VCaP (cell line): Measurements from ENCODE around the gene ANKRD11.

ENCODE experiments used
- H3K27ac ChIP-seq: fragments of 450-650 bp; 2 replicates; pipeline ENCODE4 v1.5.1; 2017
- TF ChIP-seq, protein P1 (sequence below): fragments of 450-650 bp; conservative IDR thresholded peaks from 2 replicates; pipeline ENCODE4 v1.5.1; 2017; ENCODE audit warnings: mild to moderate bottlenecking, moderate library complexity

The ANKRD11 gene

DNA sequence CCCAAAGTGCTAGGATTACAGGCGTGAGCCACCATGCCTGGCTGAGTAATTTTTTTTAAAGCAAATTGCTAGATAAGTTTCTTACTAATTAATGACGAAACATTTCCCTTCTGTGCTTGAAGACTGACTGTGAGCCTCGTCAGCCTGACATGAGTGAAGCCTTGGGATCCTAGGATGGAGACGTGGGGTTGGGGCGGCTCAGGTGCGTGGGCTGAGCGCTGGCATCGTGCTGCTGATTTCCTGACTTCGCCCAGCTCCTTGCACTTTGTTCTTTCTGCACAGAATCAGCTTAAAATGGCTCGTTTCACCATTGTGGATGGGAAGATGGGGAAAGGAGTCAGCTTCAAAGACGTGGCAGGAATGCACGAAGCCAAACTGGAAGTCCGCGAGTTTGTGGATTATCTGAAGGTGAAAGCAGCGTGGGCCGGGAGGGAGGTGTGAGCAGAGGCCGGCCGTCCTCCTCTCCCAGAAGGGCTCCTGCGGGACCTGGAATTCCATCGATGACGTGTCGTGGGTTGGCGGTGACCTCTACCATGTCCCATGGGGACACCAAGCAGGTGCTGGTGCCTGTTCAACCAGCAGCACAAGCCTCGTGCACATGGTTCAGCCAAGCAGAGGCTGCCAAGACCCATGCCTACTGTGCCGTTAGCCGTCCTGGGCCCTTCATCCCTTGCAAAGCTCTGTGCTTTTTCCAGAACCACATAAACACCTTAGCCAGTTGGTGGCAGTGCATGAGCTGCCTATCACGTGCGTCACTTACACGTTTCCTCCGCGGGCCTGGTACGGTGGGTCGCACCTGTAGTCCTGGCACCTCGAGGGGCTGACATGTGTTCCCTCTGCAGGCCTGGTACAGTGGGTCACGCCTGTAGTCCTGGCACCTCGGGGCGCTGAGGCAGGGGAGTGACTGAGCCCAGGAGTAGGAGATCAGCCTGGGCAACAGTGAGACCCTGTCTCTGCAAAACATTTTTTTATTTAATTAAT lies 40.3 kb upstream of the ANKRD11 start:
- no peak overlapping the region for H3K27ac ChIP-seq

DNA sequence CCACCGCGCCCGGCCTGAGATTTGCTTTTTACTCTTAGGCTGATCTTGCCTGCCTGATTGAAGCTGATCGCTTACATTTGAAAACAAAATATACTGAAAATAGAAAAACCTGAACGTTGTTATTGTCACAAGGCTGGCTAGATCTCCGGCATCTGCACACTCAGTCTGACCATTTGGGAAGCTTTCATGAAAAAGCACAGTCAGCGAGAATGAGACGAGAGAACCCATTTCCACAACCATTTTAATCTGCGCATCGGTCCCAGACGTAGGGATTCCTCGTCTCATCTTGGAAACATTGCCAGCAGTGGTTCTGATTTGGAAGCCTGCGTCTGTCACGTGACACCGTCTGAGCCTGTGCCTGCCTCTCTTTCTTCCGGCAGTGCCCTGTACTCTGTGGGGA lies 38.7 kb upstream of the ANKRD11 start:
- no peak overlapping the region for H3K27ac ChIP-seq
- TF ChIP-seq, protein P1, sequence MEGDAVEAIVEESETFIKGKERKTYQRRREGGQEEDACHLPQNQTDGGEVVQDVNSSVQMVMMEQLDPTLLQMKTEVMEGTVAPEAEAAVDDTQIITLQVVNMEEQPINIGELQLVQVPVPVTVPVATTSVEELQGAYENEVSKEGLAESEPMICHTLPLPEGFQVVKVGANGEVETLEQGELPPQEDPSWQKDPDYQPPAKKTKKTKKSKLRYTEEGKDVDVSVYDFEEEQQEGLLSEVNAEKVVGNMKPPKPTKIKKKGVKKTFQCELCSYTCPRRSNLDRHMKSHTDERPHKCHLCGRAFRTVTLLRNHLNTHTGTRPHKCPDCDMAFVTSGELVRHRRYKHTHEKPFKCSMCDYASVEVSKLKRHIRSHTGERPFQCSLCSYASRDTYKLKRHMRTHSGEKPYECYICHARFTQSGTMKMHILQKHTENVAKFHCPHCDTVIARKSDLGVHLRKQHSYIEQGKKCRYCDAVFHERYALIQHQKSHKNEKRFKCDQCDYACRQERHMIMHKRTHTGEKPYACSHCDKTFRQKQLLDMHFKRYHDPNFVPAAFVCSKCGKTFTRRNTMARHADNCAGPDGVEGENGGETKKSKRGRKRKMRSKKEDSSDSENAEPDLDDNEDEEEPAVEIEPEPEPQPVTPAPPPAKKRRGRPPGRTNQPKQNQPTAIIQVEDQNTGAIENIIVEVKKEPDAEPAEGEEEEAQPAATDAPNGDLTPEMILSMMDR: no peak

More for the DNA sequence above, 40.3 kb upstream of the ANKRD11 start:
- TF ChIP-seq, protein P1: no peak

DNA sequence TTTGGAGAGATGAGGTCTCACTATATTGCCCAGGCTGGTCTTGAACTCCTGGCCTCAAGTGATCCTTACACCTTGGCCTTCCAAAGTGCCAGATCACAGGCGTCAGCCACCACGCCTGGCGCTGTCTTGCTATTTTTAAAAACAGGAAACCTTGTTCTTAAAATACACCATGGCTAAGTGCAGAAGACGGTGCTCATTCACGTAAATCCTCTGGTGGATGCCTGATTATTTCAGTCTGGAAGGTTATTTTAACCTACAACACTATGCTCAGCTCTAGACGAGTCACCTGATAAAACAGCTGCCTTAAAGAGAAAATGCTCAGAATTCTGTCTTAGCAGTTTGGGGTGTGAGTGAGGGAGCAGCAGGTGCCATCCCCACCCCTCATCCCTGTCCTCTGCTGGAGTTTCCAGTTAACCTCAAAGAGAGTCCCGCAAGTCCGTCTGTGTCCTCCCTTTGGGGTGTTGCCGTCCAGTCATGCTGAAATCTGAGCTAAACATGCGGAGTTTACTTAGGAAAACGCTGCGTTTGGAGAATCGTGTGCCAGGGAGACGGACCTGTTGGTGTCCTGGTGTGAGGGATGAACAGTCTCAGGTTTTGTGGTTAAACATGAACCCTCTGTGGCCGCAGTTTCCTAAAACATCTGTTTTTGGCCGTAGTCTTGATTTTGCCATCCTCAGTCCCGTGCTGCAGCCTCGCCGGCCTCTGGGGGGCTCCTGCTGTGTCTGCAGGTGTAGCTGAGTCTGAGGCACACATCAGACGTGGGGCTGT lies 35.0 kb upstream of the ANKRD11 start:
- TF ChIP-seq, protein P1: no peak
- no peak overlapping the region for H3K27ac ChIP-seq

DNA sequence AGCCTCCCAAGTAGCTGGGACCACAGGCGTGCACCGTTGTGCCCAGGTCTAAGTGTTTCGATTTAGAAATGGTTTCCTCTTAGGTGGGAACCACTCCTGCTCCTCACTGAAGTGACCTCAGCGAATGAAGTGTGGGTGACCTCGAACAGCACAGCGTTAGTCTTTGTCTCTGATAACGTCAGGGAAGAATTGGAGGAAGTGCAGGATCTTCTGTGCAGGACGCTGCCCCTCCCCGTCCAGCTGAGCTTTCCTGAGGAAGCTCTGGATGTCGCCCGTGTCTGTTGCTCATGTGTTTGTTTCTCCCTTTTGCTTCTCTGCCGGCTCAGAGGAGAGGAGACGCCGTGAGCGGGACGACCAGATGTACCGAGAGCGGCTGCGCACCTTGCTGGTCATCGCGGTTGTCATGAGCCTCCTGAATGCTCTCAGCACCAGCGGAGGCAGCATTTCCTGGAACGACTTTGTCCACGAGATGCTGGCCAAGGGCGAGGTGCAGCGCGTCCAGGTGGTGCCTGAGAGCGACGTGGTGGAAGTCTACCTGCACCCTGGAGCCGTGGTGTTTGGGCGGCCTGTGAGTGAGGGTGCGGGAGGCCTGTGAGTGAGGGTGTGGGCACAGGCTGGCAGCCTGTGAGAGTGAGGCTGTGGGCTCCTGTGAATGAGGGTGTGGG lies 33.5 kb upstream of the ANKRD11 start:
- no peak overlapping the region for H3K27ac ChIP-seq

DNA sequence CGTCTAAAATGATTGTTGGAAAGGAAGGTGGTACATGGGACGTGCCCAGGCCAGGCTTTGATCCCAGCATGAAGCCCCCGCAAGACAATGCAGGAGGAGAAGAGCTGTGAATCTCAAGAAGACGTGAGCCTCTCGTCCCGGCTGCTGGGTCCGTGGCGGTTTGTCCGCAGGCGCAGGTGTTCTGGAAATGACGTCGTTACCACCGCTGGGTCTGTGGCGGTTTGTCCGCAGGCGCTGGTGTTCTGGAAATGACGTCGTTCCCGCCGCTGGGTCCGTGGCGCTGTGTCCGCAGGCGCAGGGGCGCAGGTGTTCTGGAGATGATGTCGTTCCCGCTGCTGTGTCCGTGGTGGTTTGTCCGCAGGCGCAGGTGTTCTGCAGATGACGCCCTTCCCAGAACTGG lies 31.9 kb upstream of the ANKRD11 start:
- TF ChIP-seq, protein P1: no peak

More for the DNA sequence above, 33.5 kb upstream of the ANKRD11 start:
- TF ChIP-seq, protein P1: no peak

DNA sequence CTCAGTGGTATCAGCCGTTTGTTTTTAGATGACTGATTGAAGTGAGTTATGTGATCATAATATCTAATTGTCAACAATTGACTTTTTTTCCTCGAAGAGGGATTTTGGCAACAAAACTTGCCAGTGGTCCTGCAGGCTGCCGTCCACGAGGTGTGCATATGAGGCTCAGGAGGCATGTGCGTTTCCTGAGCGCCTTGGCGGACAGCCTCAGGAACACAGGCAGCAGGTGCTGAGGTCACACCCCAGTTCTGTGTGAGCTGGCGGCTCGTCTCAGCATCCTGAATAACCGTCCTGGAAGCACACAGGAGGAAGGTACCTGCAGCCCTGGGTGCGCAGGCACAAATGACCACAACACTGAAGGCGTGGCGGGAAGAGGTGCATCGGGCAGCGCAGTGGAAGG lies 29.5 kb upstream of the ANKRD11 start:
- TF ChIP-seq, protein P1: no peak
- H3K27ac ChIP-seq: no peak overlapping the region

More for the DNA sequence above, 31.9 kb upstream of the ANKRD11 start:
- H3K27ac ChIP-seq: no peak overlapping the region

DNA sequence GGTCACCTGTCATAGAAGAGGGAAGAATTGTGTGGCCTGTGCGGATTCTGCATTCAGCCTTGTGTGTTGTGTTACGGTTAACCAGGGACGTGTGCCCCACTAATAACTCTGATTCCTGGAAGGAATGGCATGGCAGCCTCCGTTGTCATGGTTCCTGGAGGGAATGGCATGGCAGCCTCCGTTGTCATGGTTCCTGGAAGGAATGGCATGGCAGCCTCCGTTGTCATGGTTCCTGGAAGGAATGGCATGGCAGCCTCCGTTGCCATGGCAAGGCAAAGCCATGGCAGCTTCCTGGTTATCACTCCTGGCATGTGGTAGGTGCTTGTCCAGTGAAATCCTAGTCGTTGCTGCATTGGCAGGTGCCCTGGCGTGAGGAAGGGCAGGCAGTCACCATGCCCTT lies 26.8 kb upstream of the ANKRD11 start:
- TF ChIP-seq, protein P1: no peak
- H3K27ac ChIP-seq: no peak overlapping the region
